Epidermal melanocyte (primary cell): ENCODE results near the gene KIF1A.
A peak's percentile ranks its signal among the peaks of the same experiment; 100 is the strongest.
"Not testable (repeated sequence)": the region's sequence is repeated elsewhere in the genome, so short reads cannot be mapped to it uniquely, and the experiment has no call there.

ENCODE experiments used
- DNase-seq: peaks from one replicate; pipeline ENCODE4 v3.0.0; 2011; ENCODE audit warnings: low spot score; ENCODE audit not compliant: insufficient read length

Gene KIF1A

GRCh38 chr2:240848900-240849680 is 29.1 kb upstream of the KIF1A start:
- no peak for DNase-seq

DNA sequence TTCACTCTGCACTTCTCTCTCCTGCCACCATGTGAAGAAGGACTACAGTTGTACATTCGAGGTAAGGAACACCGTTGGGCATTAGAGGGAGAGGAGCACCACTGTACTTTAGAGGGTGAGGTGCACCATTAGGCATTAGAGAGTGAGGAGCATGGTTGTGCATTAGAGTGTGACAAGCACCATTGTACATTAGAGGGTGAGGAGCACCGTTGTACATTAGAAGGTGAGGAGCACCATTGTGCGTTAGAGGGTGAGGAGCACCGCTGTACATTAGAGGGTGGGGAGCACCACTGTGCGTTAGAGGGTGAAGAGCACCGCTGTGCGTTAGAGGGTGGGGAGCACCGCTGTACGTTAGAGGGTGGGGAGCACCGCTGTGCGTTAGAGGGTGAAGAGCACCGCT is 27.8 kb upstream of the KIF1A start:
- no peak for DNase-seq

GRCh38 chr2:240846873-240847595 is 27.0 kb upstream of the KIF1A start:
- no peak for DNase-seq

DNA sequence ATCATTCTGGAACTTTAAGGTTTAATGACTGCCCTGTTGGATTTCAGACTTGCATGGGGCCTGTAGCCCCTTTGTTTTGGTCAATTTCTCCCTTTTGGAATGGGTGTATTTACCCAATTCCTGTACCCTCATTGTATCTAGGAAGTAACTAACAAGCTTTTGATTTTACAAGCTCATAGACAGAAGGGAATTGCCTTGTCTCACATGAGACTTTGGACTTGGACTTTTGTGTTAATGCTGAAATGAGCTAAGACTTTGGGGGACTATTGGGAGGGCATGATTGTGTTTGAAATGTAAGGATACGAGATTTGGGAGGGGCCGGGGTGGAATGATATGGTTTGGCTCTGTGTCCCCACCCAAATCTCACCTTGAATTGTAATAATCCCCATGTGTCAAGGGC is 26.3 kb upstream of the KIF1A start:
- DNase-seq = not testable (repeated sequence)

GRCh38 chr2:240840435-240841060 is 20.5 kb upstream of the KIF1A start:
- peak; percentile 78 for DNase-seq

- no peak for DNase-seq
Observed at GRCh38 chr2:240839152-240840143, 19.4 kb upstream of the KIF1A start.

DNA sequence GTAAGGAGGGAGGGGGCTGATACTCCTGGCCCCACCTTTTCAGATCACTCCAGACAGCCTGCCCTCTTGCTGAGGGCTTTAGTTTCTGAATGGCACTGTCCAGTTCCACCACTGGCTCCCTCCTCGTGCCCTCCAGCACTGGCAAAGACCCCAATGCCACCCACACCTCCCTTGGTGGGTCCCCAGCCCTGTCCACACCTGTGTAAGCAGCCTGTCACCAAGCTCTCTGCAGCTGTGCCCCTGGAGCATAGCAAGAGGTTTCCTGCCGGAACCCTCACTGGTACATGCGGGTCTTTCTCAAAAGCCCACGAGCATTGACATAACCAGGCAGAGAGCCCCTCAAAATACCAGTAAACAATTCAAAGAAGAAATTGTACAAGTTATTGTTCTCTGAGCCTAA is 17.6 kb upstream of the KIF1A start:
- DNase-seq = no peak

- no peak for DNase-seq
Observed at GRCh38 chr2:240836781-240837467, 16.9 kb upstream of the KIF1A start.

DNA sequence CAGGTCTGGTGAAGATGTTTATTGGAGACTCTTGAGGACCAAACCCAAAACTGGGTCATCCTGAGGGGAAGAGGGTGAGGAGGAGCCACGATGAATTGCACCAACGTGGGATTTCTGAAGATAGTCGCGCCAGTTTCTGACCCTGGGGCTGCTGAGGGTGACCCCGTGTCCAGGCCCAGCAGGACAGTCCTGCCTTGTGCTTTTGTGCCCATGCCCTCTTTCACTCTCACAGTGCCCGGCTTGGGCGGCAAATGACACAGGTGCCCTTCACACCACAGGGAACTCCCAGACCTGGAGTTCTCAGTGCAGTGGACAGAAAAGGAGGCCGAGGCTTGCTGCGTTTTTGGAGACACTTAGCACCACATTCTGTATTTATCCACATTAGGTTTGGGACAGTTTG is 15.5 kb upstream of the KIF1A start:
- no peak for DNase-seq

DNA sequence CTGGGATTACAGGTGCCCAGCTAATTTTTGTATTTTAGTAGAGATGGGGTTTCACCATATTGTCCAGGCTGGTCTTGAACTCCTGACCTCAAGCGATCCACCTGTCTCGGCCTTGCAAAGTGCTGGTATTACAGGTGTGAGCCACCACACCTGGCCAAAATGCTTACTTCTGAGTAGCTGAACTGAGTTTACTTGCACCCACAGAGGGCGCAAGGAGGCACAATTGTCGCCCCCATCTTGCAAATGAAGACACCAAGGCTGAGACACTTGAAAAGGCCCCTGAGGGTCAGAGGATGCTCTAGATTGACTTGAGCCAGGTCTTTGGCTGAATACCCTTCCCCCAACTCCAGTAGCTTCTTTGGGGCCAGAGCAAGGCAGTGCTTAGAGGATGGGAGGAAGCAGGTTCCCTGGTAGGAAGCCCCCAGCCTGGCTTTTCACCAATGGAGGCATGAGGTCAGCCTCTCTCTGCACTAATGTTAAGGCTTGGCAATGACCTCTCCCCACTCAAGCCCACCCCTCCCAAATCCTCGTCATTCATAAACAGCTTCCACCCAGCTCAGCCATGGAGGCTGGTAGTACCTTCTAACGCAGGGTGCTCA is 14.5 kb upstream of the KIF1A start:
- no peak for DNase-seq

DNA sequence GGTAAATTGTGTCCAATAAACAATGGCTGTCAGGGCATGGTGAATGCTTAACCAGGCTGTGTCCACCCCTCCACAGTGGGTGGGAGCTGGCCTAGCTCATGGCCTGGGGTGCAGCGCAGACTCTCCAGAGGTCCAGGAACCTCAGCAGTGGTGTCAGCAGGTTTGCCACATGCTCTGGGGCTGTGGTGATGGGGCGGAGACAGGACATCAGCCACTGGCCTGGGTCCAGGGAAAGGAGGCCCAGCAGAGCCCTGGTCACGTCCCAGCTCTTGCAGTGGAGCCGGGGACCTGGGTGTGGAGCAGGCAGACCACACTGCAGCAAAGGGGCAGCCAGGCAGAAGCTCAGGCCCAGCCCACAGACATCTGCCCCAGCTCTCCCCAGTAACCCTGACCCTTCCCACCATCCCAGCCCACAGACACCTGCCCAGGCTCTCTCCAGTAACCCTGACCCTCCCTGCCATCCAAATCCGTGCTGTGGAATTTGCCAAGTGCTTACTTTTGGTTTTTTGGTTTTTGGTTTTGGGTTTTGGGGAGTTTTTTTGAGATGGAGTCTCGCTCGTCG is 13.8 kb upstream of the KIF1A start:
- DNase-seq = no peak

- no peak for DNase-seq
Observed at GRCh38 chr2:240832921-240833494, 13.0 kb upstream of the KIF1A start.

GRCh38 chr2:240832205-240832727 is 12.2 kb upstream of the KIF1A start:
- peak; percentile 40 for DNase-seq

DNA sequence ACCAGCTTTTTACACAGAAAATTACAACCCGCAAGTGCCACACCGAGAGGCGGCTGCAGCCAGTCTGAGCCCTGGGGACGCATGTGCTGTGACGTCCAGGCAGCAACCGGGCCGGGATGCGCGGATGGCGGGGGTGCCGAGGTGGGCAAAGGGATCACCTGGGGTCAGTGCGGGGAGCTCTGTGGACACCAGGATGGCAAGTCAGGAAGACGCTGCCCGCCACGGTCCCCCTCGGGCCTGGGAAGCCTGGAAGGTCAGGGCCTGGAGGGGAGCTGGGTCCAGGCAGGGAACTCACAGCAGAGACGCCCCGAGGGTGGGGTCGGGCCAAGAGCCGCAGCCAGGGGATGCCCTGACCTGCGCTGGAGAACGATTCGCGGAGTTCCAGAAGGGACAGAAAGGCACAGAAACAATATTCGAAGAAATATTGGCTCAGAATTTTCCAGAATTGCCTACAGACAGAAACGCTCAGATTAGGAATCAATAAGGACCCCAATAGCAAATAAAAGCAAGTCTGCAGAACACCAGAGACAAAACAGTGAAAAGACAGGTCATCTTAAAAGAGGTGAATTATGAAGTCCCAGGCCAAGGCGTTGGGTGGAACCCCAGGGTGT is 11.7 kb upstream of the KIF1A start:
- DNase-seq = no peak

DNA sequence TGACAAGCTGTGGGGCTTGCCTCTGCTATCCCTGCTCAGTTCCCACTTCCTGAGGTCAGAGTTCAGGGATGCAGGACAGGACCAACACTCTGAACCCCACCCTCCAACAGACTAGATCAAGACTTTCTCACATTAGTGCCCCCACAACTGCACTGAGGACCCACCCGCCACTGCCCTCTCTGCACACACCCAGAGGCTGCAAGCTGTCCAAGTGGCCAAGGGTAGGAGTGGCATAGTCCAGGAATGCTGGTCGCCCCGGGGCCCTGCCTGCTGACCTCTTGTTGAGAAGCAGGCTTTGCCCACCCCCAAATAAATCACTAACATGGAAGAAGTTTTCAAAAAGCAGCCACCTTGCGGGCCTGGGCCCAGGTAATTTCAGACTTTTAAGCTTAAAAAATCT is 5.5 kb upstream of the KIF1A start:
- DNase-seq = no peak

DNA sequence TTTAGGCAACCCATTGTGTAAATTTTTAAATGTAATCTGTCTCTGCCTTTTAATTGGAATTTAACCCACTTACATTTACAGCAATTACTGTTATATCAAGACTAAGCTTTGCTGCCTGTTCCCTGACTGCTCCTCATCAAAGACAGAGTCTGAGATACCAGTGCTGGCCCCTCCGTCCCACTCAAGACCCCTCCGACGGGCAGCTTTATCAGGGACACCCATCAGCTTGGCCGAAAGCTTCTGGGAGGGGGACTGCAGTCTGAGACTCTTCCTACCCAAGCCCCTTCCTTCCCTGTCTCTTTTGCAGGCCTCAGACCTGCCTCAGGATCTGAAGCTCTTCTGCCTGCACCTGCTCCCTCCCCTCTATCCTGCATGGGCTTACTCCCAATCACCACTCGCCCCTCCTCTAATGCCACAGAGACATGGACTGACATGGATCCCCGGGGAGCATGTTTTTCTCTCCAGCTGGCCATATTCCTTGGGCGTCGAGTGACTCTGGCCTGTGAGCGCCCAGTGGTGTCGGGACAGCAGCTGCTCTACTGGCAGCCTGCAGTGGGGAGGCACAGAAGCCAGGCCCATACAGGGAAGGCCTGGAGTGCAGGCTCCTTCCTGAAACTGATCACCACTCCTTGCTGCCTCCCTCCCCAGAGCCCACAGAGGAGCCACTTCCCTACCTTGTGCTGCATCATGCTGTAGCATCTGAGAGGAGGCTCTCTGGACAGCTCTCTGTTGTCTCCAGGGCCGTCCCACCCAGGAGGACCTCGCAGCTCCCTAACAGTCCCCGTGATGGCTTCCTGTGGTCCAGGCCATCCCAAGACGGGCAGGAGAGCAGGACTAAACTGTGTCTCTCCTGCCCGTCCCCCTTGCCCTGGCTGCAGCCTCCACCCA is 3.7 kb upstream of the KIF1A start:
- no peak for DNase-seq

DNA sequence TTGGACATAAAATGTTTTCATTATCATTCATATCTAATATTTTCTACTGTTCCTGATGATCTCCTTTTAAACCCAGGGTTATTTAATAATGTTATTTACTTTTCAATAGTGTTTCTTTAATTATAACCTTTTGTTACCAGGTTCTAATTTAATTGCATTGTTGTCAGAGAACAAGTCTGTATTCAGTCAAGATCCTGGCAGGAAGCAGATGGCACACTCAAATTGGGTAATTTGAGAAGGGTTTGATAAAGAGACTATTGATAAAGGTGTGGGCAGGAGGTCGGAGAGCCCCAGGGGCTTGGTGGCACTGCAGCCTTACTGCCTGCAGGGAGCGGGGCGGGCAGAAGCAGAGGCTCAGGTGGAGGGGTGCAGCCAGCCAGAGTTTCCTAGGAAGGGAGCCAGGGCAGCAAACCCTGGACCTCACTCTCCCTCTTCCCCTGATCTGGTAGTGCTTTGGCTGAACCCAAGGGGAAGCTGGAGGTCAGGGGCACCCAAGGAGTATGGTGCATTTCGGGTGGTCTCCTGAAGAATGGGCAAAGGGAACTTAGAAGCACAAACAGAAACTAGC is 2.3 kb upstream of the KIF1A start:
- no peak for DNase-seq

DNA sequence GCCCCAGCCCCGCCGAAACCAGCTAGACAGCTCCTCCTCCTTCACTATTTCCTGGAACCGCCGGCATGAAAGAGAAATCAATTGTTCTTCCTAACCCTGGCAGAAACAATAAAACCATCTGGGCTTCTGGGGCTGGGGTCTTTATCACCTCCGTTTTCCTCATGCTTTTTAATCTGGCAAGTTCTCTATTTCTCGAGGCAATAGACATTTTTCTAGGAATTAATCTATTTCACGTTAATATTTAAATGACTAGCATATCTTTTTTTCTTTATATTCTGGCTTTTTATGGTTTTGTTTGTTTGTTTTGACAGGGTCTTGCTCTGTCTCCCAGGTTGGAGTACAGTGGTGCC is 1.4 kb upstream of the KIF1A start:
- DNase-seq = no peak
